GM18867 (cell line): ENCODE measurements around the gene C4orf51.

ENCODE experiments used
- ATAC-seq: cut with Tn5 transposase; IDR thresholded peaks from one replicate; pipeline ENCODE4 v1.9.1; 2021; ENCODE audit warnings: mild to moderate bottlenecking, moderate library complexity; ENCODE audit not compliant: unreplicated experiment

The C4orf51 gene

GRCh38 chr4:145755802-145756201 lies 75.9 kb downstream of the C4orf51 start:
- no peak for ATAC-seq

- ATAC-seq: no peak
These were observed 76.3 kb downstream of the C4orf51 start for GRCh38 chr4:145756244-145756643.

- ATAC-seq: no peak
These were observed 77.2 kb downstream of the C4orf51 start for GRCh38 chr4:145757188-145757587.

GRCh38 chr4:145760176-145760575 lies 80.2 kb downstream of the C4orf51 start:
- ATAC-seq: no peak

- ATAC-seq: no peak
These were observed 81.3 kb downstream of the C4orf51 start for GRCh38 chr4:145760961-145761929.

GRCh38 chr4:145762719-145763118 lies 82.8 kb downstream of the C4orf51 start:
- no peak for ATAC-seq

- ATAC-seq: no peak
These were observed 83.5 kb downstream of the C4orf51 start for GRCh38 chr4:145763399-145763798.

GRCh38 chr4:145766273-145766672 lies 86.3 kb downstream of the C4orf51 start:
- ATAC-seq: no peak

- no peak for ATAC-seq
These were observed 89.6 kb downstream of the C4orf51 start for GRCh38 chr4:145769450-145770037.

- no peak for ATAC-seq
These were observed 90.2 kb downstream of the C4orf51 start for GRCh38 chr4:145770124-145770523.

- no peak for ATAC-seq
These were observed 92.4 kb downstream of the C4orf51 start for GRCh38 chr4:145772347-145772746.

- peak; percentile 98 for ATAC-seq
These were observed 93.8 kb downstream of the C4orf51 start for GRCh38 chr4:145773581-145774234.

- no peak for ATAC-seq
These were observed 94.5 kb downstream of the C4orf51 start for GRCh38 chr4:145774473-145774872.

GRCh38 chr4:145775406-145775805 lies 95.5 kb downstream of the C4orf51 start:
- no peak for ATAC-seq

- ATAC-seq: no peak
These were observed 96.3 kb downstream of the C4orf51 start for GRCh38 chr4:145776208-145776607.

- no peak for ATAC-seq
These were observed 99.4 kb downstream of the C4orf51 start for GRCh38 chr4:145779319-145779801.

- ATAC-seq: no peak
These were observed 101.4 kb downstream of the C4orf51 start for GRCh38 chr4:145781351-145781750.
